Measurements from ENCODE around the gene KLHL35.

- TF ChIP-seq SUZ12 (IDR thresholded peaks at IDR 0.05) = no peak
- no peak for TF ChIP-seq ELF4 (IDR thresholded peaks at IDR 0.05)
- TF ChIP-seq FOXM1 (IDR thresholded peaks at IDR 0.05; ENCODE audit: borderline replicate concordance) = no peak
- no peak for TF ChIP-seq NFRKB (IDR thresholded peaks at IDR 0.05)
Measured at GRCh38 chr11:75425422-75425821, 7.6 kb downstream of the KLHL35 start.
